SW 1271 (cell line): Measurements from ENCODE around the gene MMP23B.
A peak's percentile ranks its signal among the peaks of the same experiment; 100 is the strongest.

ENCODE experiments used
- DNase-seq, 2 experiments: peaks; one replicate each; lab custom pipeline; 2025; lab: John Stamatoyannopoulos, UW

The MMP23B gene

DNA sequence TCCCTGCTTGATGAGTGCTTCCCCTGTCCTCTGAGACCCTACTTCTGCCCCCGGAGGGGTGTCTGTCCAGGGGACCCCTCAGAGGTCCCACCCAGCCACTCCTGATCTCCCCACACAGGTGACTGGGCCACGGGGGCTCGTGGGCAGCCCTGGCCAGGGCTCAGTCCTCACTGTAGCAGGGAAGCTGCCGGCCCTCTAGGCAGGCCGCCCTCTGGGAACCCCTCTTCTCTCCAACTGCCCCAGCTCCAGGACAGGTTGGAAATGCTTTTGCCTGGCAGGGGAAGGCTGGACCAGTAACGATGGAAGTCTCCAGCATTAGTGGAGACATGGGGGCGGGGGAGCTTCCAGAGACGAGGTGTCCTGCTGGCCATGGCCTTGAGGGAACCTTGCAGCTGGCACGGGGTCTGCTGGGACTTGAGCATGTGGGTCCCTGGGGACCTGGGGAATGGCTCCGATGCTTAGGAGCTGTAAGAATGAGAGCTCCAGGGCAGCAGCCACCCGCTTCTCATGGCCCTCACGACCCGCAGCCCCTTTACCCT lies 28.9 kb upstream of the MMP23B start:
- no peak for DNase-seq

DNA sequence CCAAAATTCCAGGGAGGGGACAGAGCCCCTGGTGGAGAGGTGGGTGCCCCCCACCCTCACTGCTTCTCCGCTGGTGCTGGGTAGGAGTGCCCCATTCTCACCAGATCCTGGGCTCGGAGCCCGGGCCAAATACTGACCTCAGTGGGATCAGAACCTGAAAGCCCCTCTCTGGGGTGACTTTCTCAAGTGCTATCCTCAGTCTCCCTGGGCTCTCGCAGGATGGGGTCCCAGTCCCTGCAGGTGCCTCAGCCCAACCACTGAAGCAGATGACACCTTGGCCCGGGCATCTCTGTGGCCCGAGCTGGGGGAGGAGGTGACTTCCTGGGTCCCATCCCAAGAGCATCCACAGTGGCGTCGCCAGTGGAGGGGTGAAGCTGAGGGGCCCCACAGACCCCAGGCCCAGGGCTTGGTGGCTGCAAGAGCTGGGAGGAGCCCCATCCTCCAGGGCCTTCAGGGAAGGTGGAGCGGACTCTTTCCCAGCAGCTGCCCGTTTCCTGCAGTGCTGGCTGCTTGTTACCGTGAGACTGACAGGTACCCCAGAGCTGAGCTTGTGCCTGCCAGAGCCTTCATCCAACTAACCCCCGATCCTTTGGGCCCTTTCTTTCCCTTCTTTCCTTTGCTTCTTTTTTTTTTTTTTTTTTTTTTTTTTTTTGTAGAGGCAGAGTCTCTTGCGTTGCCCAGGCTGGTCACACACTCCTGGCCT lies 28.2 kb upstream of the MMP23B start:
- DNase-seq: no peak

DNA sequence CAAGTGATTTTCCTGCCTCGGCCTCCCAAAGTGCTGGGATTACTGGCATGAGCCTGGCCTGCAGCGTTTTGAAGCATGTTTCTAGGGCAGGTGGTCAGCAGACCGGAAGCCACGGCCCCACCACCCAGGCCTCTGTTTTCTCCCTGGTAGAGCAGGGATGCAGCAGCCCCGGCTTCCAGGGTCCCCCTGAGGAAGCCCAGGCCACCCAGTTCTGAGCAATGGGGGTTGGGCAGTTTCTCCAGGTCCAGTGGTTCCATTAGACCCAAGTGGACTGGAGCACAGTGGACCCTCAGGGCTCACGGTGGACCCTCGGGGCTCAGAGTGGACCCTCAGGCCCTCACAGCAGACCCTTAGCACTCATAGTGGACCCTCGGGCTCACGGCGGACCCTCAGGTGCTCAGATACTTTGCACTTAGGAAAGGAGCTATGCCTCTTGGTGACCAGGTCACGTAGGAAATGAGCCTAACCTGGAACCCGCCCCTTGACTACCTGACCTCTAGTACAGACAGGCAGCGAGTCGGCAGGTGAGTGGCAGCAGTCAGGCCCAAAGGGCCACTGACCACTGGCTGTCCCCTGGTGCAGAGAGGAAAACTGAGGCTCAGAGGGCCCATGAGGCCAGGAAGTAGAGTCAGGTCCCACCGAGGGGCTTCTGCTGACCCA lies 27.5 kb upstream of the MMP23B start:
- DNase-seq: no peak

DNA sequence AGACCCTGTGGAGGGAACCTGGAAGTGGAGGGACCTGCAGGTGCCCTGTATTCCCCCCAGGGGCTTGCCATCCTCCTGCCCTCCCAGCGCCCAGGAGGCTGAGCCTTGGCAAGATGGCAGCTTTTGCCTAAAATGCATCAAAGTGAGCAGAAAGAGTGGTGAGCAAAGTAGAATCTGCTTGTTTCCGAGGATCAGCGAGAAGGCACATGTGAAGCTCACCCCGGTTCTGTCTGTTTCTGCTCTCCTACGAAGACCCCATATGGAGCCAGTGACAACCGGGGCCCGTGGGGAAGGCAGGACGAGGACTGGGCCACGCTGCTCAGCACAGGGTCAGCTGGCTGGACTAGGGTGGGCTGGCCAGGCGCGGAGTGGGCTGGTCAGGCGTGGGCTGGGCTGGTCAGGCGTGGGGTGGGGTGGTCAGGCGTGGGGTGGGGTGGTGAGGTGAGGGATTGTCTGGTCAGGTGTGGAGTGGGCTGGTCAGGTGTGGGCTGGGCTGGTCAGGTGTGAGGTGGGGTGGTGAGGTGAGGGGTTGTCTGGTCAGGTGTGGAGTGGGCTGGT lies 26.9 kb upstream of the MMP23B start:
- DNase-seq: no peak

DNA sequence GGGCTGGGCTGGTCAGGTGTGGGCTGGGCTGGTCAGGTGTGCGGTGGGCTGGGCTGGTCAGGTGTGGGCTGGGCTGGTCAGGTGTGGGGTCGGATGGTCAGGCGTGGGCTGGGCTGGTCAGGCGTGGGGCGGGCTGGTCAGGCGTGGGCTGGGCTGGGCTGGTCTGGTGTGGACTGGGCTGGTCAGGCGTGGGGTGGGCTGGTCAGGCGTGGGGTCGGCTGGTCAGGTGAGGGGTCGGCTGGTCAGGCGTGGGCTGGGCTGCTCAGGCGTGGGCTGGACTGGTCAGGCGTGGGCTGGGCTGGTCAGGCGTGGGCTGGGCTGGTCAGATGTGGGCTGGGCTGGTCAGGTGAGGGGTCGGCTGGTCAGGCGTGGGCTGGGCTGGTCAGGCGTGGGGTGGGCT lies 26.2 kb upstream of the MMP23B start:
- no peak for DNase-seq

DNA sequence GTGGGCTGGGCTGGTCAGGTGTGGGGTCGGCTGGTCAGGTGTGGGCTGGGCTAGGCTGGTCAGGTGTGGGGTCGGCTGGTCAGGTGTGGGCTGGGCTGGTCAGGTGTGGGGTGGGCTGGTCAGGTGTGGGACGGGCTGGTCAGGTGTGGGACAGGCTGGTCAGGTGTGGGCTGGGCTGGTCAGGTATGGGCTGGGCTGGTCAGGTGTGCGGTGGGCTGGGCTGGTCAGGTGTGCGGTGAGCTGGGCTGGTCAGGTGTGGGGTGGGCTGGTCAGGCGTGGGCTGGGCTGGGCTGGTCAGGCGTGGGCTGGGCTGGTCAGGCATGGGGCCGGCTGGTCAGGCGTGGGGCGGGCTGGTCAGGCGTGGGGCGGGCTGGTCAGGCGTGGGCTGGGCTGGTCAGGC lies 25.7 kb upstream of the MMP23B start:
- DNase-seq: no peak

DNA sequence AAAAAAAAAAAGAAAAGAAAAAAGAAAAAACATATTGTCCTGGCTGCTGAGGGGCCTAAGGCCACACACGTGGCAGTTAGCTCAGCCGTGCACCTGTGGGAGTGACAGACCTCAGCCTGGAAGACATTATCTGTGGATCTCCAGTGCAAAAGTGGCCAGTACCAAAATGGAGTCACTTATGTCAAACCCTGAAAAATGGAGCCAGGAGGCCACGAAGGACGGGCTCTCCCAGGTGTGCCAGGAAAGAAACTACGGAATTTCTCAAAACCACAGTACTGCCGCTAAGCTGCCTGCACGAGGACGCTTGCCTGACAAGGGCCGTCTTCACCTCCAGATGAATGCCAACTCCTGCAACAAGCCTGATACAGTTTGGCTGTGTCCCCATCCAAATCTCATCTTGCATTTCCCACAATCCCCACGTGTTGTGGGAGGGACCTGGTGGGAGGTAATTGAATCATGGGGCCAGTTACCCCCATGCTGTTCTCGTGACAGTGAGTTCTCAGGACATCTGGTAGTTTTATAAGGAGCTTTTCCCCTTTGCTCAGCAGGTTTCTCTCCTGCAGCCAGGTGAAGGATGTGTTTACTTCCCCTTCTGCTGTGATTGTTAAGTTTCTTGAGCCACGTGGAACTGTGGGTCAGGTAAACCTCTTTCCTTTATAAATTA lies 22.0 kb upstream of the MMP23B start:
- DNase-seq: no peak

DNA sequence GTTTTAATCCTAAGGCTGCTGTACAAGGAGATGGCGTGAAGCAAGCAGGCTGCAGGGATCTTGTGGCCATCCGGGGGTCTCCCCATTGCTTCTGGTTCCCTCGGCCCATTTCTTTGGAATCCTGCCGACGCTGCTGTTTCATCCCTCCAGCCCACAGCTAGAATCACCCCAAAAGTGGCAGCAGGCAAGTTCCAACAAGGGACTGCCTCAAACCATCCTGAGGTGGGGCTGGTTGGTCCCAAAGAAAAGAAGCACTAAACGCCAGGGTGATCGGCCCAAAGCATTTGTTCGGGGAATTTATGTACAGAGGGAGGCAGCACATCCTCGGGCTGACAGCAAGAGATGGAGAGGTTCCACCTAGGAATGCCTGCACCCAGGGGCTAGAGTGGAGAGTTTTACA lies 21.2 kb upstream of the MMP23B start:
- no peak for DNase-seq

DNA sequence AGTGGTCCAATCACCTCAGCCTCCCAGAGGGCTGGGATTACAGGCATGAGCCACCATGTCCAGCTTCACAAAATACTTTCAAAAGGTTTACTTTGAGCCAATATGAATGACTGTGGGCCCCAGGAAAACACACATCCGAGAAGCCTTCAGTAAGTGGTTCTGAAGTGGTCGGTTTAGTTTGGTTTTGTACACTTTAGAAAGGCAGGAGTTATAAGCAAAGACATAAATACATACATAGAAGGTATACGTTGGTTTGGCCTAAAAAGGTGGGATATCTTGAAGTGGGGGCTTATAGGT lies 19.9 kb upstream of the MMP23B start:
- no peak for DNase-seq

DNA sequence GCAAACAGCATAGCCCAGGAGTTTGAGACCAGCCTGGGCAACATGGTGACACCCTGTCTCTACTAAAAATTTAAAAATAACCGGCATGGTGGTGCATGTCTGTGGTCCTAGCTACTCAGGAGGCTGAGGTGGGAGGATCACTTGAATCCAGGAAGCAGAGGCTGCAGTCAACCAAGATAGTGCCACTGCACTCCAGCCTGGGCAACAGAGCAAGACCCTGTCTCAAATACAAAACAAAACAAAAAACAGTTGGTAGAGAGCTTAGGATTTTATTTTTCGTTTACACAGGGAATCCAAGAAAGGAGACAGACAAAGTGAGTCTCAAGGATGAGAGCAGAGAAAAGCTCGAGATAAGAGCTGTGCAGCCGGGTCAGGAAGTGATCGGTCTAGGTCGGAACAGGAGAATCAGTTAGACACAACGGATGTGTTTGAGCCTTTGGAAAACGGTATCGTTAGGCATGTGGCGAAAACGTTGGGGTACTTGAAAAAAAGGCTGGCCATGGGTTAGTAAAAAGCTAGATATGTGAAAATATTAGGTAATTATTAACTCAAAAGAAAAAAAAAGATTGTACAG lies 18.4 kb upstream of the MMP23B start:
- DNase-seq: no peak

DNA sequence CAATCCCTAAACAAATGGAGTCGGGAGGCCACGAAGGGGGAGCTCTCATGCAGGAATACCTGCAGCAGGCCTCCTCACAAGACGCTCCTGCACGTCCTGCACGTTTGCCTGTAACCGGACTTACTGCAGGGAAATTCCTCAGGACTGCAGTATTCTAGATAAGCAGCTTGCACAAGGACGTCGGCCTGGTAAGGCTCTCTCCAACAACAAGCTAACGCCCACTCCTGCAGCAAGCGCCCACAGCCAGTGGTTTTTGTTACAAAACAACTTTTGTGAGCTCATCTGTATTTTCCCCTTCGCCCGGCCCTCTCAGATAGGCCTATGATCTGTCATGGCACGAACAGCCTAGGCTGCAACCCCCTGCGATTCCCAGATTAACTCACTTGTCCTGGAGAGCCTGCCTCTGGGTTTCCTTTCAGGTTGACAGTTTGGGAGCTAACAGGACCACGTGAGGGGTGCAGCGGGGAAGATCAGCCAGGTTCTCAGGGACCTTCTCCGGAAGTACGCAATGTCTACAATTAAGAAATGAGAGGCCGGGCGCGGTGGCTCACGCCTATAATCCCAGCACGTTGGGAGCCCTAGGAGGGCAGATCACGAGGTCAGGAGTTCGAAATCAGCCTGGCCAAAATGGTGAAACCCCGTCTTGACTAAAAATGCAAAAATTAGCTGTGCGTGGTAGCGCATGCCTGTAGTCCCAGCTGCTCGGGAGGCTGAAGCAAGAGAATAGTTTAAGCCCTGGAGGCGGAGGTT lies 17.6 kb upstream of the MMP23B start:
- DNase-seq: no peak

DNA sequence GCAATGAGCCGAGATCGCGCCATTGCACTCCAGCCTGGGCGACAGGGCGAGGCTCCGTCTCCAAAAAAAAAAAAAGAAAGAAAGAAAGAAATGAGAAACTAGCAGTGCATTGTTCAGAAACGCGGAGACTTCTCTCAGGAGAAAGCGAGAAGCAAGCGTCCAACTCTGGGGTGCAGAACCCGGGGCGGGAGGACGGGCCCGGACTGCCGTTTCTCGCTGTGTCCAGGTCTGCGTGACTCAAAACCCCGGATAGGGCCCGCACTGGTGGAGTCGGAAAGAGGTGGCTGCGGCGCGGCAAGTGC lies 17.1 kb upstream of the MMP23B start:
- DNase-seq: no peak

DNA sequence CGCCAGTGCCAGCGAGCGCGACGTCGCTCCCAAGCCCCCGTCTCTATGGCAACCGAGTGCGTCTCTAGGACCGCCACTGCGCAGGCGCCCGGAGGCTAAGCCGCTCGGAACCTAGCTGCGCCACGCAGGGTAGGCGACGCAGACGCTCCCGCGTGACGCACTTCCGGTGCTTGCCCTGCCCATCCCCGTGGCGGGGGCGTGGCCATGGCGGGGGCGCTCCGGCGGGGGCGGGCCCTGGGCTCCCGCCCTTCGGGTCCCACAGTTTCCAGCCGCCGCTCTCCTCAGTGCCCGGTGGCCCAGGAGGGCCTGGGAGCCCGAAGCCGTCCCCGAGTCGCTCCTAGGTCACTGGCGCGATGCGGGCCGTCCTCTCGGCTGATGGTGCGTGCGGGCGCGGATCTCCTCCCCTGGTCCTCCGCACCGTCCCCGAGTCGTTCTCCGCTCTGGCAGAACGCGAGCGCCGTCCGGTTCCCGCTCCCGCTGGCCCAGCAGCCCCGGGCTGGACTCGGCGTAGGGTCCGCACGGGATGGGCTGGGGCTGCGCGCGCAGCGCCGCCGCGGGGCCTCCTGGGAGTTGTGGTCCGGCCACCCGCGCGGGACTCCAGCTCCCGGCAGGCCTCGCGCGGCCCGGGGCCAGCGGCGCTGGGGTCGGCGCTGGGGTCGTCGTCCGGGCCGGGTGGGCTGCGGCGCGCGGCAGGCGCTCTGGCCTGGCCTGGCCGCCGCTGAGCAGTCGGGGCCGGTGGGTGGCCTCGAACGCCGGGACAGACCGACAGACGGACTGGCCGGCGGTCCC lies 16.5 kb upstream of the MMP23B start, which contains the start of gene MIB2:
Gene MIB2 (plus strand): TSS at position 245 of the 789 bp plus-strand sequence. CDS start 7,953 bp downstream, outside the sequence.
- DNase-seq: peak; percentile 84 to 87

DNA sequence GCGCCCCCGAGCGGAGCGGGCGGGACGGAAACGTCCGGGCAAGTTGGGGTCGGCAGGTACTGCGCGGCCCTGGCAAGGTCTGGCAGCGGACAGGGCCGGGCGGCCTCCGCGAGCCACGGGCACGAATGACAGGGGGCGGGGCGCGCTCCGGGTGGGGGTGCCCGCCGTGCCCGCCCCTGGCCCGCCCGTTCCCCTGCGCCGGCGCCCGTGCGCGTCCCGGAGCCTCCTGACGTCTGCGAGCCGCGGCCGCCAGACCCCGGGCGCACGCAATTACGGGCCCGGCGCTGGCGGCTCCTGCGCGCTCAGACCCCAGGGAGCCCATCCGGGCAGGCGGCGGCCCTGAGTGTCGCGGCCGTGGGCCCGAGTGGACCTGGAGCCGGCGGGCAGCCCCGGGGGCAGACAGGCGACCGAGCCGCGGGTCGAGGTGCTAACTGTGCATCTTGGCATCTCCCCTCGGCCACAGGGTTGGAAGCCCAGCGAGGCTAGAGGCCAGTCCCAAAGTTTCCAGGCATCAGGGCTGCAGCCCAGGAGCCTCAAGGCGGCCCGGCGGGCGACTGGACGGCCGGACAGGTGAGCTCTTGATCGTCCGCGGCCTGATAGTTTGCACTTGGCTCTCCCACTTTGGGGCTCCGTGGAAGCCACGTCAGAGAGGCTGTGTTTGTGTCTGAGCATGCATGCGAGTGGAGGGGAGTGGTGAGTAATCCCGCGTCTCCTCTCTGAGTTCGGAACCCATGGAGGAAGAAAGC lies 15.8 kb upstream of the MMP23B start:
- DNase-seq: no peak

DNA sequence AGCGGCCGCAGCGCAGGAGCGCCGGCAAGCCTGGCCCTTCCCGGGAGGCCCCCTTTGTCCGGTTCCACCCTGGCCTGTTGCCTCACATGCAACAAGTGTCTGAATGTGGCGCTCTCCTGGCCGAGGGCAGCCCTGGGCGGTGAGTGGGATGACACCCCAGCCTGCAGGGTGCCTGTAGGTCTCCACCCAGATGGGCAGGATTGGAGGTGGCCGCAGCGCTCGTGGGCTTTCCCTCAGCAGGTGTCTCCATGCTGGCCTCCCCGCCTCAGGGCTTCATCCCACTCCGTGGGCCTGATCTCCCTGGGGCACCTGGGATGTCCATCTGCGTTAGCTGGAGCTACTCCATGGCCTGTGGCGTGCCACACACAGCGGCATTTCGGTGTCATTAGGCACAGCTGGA lies 15.1 kb upstream of the MMP23B start:
- no peak for DNase-seq

DNA sequence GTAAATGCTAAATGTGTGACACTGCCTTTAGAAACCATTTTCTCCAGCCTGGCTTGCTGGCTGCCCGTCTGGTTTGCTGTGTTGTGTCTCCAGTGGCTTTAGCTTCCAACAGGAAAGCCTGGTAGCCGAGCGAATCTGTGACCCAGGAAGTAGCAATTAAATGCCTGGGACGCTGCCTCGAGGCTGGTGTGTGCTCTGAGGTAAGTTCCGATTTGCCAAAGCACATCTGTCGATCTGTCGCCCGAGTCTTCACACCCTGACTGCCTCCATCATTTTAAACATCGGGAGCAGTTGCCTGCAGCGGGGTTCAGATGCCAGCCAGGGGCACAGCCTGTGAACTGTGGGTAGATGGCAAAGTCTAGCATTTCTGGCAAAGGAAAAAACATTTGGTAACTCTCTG lies 14.5 kb upstream of the MMP23B start:
- DNase-seq: no peak

DNA sequence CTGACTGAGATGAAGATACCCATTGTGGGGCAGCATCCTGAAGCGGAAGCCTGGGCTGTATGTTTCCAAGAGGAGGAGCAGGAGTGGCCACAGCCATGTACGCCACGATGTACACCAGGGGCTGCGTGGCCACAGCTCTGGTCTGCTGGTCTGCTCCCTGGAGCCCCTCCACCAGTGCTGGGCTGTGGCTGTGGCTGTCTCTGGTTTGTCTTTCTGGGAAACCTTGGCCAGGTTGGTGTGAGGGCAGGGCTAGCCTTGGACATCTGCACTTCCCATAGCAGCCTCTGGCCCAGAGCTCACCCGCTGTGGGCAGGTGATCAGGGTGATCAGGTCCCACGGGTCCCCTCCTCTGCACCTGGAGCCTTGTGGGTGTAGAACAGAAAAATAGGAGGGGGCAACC lies 14.0 kb upstream of the MMP23B start:
- no peak for DNase-seq

DNA sequence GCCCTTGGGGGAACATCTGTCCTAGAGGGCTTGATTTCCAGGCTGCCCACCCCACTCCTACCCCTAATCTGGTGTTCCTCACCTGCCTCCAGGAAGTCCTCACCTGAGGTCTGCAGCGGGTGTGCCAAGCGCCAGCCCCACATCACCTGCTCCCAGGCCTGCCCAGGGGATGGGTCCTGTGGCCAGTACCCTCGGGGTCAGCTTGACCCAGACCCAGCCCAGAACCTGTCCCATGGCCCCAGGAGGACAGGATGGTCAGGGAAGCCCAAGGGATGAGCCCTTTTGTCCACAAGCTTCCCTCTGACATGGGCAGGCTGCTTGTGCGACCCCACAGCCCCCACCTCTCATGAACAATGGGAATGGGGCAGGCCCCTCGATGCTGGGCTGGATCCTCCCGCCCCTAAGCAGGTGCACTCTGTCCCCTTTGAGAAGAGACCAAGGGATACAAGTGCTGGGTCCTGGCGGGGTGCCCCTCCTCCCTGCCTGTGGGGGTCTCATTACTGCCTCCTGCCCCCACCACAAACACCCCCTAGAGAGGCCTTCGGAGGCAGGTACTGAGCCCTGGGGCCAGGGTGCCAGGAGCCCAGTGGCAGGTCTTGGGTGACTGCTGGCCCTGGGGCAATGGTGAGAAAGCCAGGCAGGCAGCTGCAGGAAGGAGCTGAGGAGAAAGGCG lies 13.4 kb upstream of the MMP23B start:
- no peak for DNase-seq

DNA sequence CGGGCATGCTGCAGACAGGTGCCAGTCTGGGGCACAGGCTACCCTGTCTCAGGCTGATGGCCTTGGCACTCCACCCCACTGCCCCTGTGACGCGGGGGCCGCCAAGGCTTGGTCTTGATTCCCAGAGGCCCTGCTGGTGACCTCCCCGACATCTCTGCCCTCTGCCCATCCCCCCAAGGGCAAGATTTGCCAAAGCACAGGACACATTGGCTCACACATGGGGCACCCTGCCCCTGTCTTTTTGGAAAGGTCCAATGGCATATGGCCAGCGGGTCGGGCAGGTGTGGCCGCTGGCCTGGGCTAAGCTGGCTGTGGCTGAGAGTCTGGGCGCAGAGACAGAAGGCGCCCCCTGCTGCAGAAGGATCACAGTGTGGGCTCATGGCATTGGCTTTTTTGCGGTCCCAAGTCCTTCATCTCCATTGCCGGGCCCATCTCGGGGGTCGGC lies 12.0 kb upstream of the MMP23B start:
- no peak for DNase-seq
